Right lobe of liver (tissue), 4 donors: ENCODE results near the gene KIRREL3.

Experiments used
- POLR2A ChIP-seq: fragments of 450-650 bp; IDR thresholded peaks from one replicate; pipeline ENCODE4 v1.6.1; 2017; ENCODE audit warnings: antibody characterized with exemption, mild to moderate bottlenecking
- TF ChIP-seq, protein P1 (sequence below), 4 donors: fragments of 200-600 bp in 3 of 4; fragments of 450-650 bp in 1 of 4; IDR thresholded peaks; one replicate each; pipeline versions ENCODE4 v1.5.1 to v1.8.0; 2016 to 2022; ENCODE audit warnings: antibody characterized with exemption in 4 of 4, mild to moderate bottlenecking in 2 of 4
- donor health status: DM: no; HTN: no; CAD: no.
- donor health status: DM: no; HTN: no; CAD: no.
- donor health status: DM: no; HTN: yes; CAD: no.

DNA sequence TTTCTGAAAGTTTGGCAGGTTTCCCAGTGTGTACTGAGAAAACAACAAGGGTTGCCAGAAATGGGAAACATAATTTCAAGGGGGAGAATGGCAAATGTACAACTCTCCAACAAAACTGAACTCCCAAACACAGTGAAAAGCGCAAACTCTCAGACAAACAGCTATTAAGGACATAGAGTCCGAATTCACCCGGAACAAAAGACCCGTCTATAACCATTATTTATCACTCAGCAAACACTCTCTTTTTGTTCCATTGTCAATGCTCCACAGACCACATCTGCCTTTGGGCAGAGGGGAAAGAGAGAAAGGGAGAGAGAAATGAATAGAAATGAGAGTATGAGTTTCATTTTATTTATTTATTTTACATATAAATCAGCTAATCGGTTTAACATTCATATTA, 21.7 kb downstream of the KIRREL3 start:
- TF ChIP-seq, protein P1, sequence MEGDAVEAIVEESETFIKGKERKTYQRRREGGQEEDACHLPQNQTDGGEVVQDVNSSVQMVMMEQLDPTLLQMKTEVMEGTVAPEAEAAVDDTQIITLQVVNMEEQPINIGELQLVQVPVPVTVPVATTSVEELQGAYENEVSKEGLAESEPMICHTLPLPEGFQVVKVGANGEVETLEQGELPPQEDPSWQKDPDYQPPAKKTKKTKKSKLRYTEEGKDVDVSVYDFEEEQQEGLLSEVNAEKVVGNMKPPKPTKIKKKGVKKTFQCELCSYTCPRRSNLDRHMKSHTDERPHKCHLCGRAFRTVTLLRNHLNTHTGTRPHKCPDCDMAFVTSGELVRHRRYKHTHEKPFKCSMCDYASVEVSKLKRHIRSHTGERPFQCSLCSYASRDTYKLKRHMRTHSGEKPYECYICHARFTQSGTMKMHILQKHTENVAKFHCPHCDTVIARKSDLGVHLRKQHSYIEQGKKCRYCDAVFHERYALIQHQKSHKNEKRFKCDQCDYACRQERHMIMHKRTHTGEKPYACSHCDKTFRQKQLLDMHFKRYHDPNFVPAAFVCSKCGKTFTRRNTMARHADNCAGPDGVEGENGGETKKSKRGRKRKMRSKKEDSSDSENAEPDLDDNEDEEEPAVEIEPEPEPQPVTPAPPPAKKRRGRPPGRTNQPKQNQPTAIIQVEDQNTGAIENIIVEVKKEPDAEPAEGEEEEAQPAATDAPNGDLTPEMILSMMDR (IDR thresholded peaks at IDR 0.05), result no peak
- no peak for TF ChIP-seq POLR2A
